ENCODE measurements around the gene UBXN1. TPM values are rescaled to one million over a fixed set of nuclear protein-coding genes. Genes with fewer than 3 reads are reported as not detected.

UBXN1 gene
- total RNA-seq, 1 donor from 2014 or later = 113 TPM

- Mint-ChIP-seq H3K4me1 (peaks cover 18% of the 10 kb centered on the region), H3K36me3 (ENCODE audit: low read depth) (peaks cover 4% of the 10 kb centered on the region), H3K27ac (ENCODE audit: unreplicated experiment) (no peak overlapping the region), H3K9me3 (no peaks in the 10 kb centered on the region), H3K27me3 (ENCODE audit: low read depth) (no peaks in the 10 kb centered on the region), H3K4me3 (no peak overlapping the region)
- TF ChIP-seq CTCF (conservative IDR thresholded peaks at IDR 0.05) = no peak
- DNase-seq (ENCODE audit: low read depth, low spot score) = no peak
Measured at GRCh38 chr11:62687508-62688396, 8.9 kb upstream of the UBXN1 start.

DNA sequence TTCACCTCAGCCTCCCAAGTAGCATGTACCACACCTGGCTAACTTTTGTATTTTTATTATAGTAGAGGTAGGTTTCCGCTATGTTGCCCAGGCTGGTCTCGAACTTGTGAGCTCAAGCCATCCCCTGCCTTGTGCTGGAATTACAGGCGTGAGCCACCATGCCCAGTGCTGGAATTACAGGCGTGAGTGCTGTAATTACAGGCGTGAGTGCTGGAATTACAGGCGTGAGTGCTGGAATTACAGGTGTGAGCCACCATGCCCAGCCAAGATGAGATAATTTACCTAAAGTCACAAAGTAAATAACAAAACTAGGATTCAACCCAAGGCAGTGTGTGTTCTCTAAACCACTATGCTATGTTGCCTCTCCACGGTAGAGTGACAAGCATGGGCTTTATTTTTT is 3.6 kb upstream of the UBXN1 start:
- no peaks in the 10 kb centered on the region for H3K27me3 Mint-ChIP-seq (ENCODE audit: low read depth)
- H3K9me3 Mint-ChIP-seq = no peaks in the 10 kb centered on the region
- H3K4me1 Mint-ChIP-seq = peaks cover 23% of the 10 kb centered on the region
- no peak for DNase-seq (ENCODE audit: low read depth, low spot score)
- H3K36me3 Mint-ChIP-seq (ENCODE audit: low read depth) = peaks cover 5% of the 10 kb centered on the region
- no peak for TF ChIP-seq CTCF (conservative IDR thresholded peaks at IDR 0.05)
- H3K4me3 Mint-ChIP-seq = no peak overlapping the region
- no peak overlapping the region for H3K27ac Mint-ChIP-seq (ENCODE audit: unreplicated experiment)

GRCh38 chr11:62680825-62681240 is 2.0 kb upstream of the UBXN1 start:
- no peak for DNase-seq (ENCODE audit: low read depth, low spot score)
- Mint-ChIP-seq H3K4me3 (peak overlapping the region; percentile 81), H3K27me3 (ENCODE audit: low read depth) (no peaks in the 10 kb centered on the region)

GRCh38 chr11:62678433-62678769 is 472 bp downstream of the UBXN1 start:
- Mint-ChIP-seq H3K9me3 (no peaks in the 10 kb centered on the region), H3K4me1 (peaks cover 32% of the 10 kb centered on the region), H3K36me3 (ENCODE audit: low read depth) (peaks cover 5% of the 10 kb centered on the region), H3K27me3 (ENCODE audit: low read depth) (no peaks in the 10 kb centered on the region), H3K27ac (ENCODE audit: unreplicated experiment) (peak overlapping the region; percentile 90), H3K4me3 (peak overlapping the region; percentile 92)
- no peak for TF ChIP-seq CTCF (conservative IDR thresholded peaks at IDR 0.05)
- no peak for DNase-seq (ENCODE audit: low read depth, low spot score)

More at GRCh38 chr11:62680825-62681240, 2.0 kb upstream of the UBXN1 start:
- no peaks in the 10 kb centered on the region for H3K9me3 Mint-ChIP-seq
- peak; percentile 59 for TF ChIP-seq CTCF (conservative IDR thresholded peaks at IDR 0.05)
- H3K27ac Mint-ChIP-seq (ENCODE audit: unreplicated experiment) = no peak overlapping the region
- peaks cover 28% of the 10 kb centered on the region for H3K4me1 Mint-ChIP-seq
- H3K36me3 Mint-ChIP-seq (ENCODE audit: low read depth) = peaks cover 5% of the 10 kb centered on the region

GRCh38 chr11:62677714-62678113 is 1.2 kb downstream of the UBXN1 start:
- no peak for DNase-seq (ENCODE audit: low read depth, low spot score)
- H3K27ac Mint-ChIP-seq (ENCODE audit: unreplicated experiment) = peak overlapping the region; percentile 5
- H3K36me3 Mint-ChIP-seq (ENCODE audit: low read depth) = peaks cover 5% of the 10 kb centered on the region
- H3K27me3 Mint-ChIP-seq (ENCODE audit: low read depth) = no peaks in the 10 kb centered on the region
- no peak for TF ChIP-seq CTCF (conservative IDR thresholded peaks at IDR 0.05)
- no peaks in the 10 kb centered on the region for H3K9me3 Mint-ChIP-seq
- peaks cover 36% of the 10 kb centered on the region for H3K4me1 Mint-ChIP-seq
- H3K4me3 Mint-ChIP-seq = peak overlapping the region; percentile 92

All from neural crest cell (in vitro differentiated cells).